Bronchial epithelial cell (primary cell): ENCODE measurements around the gene TRPV3. TPM values are rescaled to one million over a fixed set of nuclear protein-coding genes. Genes with fewer than 3 reads are reported as not detected.

Source experiments
- DNase-seq: peaks from one replicate; pipeline ENCODE4 v3.0.0-alpha.2; 2010; ENCODE audit warnings: low read depth
- FAIRE-seq: peaks from 2 replicates; lab custom pipeline; 2011; peaks lifted over from hg19 to GRCh38; lab: Jason Lieb, UNC
- H3K27me3 ChIP-seq: 2 replicates; pipeline ENCODE4 v1.5.1; 2011; ENCODE audit warnings: low read length; ENCODE audit not compliant: control insufficient read depth, insufficient read depth
- H3K36me3 ChIP-seq: 2 replicates; pipeline ENCODE4 v1.5.1; 2011; ENCODE audit warnings: low read length; ENCODE audit not compliant: control insufficient read depth, insufficient read depth
- H3K4me3 ChIP-seq: 2 replicates; pipeline ENCODE4 v1.5.1; 2011; ENCODE audit warnings: mild to moderate bottlenecking, low read depth, low read length, control low read depth
- CTCF ChIP-seq: IDR thresholded peaks from 2 replicates; pipeline ENCODE4 v1.5.1; 2011; ENCODE audit warnings: mild to moderate bottlenecking, moderate library complexity, low read length, control low read depth, inconsistent platforms; ENCODE audit not compliant: insufficient read depth, severe bottlenecking
- total RNA-seq: library from RNA; depleted of rRNA; stranded (reverse); fragments of >200 nt; gene quantifications from 2 replicates; pipeline ENCODE4 v1.2.1, GENCODE V29; 2014

Gene TRPV3
- total RNA-seq, 1 donor from 2014 or later, result 0.79 TPM

- Histone ChIP-seq H3K27me3 (no peaks in the 10 kb centered on the region), H3K36me3 (no peaks in the 10 kb centered on the region), H3K4me3 (no peak overlapping the region)
- TF ChIP-seq CTCF, result no peak
- DNase-seq, result no peak
- FAIRE-seq, result no peak
These were observed 40.5 kb upstream of the TRPV3 start for GRCh38 chr17:3598078-3598477.

- no peak for FAIRE-seq
These were observed 39.3 kb upstream of the TRPV3 start for GRCh38 chr17:3596804-3597464.

DNA sequence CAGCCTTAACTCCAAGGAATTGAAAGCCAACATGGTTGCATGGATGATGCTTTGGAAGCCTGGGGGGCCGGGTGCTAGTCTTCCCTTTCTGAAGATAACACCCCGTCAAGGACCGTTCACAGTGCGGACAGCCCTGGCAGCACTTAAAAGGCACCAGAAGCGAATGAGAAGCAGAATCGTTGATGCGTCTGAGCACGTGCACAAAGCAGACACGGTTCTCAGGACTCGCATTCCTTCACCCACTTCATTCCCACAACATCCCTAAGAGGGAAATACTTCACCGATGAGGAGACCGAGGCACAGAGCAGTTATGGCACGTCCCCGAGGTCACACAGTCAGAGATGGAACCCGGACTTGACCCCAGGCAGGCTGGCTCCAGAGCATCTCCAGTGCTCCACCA lies 37.4 kb upstream of the TRPV3 start:
- Histone ChIP-seq H3K36me3 (peaks cover 1% of the 10 kb centered on the region), H3K27me3 (no peaks in the 10 kb centered on the region), H3K4me3 (no peak overlapping the region)
- TF ChIP-seq CTCF, result no peak
- no peak for FAIRE-seq
- no peak for DNase-seq

More at GRCh38 chr17:3596804-3597464, 39.3 kb upstream of the TRPV3 start:
- Histone ChIP-seq H3K27me3 (no peaks in the 10 kb centered on the region), H3K4me3 (no peak overlapping the region), H3K36me3 (no peaks in the 10 kb centered on the region)
- TF ChIP-seq CTCF, result no peak
- no peak for DNase-seq

- peak; percentile 20 for DNase-seq
- no peak for TF ChIP-seq CTCF
- peak; percentile 40 for FAIRE-seq
These were observed 36.6 kb upstream of the TRPV3 start for GRCh38 chr17:3594051-3594800.

GRCh38 chr17:3593384-3593783 lies 35.8 kb upstream of the TRPV3 start:
- no peaks in the 10 kb centered on the region for H3K27me3 ChIP-seq
- no peak for DNase-seq
- no peak overlapping the region for H3K4me3 ChIP-seq
- no peak for TF ChIP-seq CTCF
- H3K36me3 ChIP-seq, result peaks cover 4% of the 10 kb centered on the region
- FAIRE-seq, result no peak

More at GRCh38 chr17:3594051-3594800, 36.6 kb upstream of the TRPV3 start:
- Histone ChIP-seq H3K27me3 (no peaks in the 10 kb centered on the region), H3K4me3 (no peak overlapping the region), H3K36me3 (peaks cover 4% of the 10 kb centered on the region)
